HG02610 (cell line): ENCODE data around the gene FANK1.
"Not testable (repeated sequence)": the region's sequence is repeated elsewhere in the genome, so short reads cannot be mapped to it uniquely, and the experiment has no call there.

Experiments
- ATAC-seq: cut with Tn5 transposase; IDR thresholded peaks from one replicate; pipeline ENCODE4 v1.9.1; 2021; ENCODE audit warnings: mild to moderate bottlenecking, moderate library complexity; ENCODE audit not compliant: unreplicated experiment

FANK1 gene

DNA sequence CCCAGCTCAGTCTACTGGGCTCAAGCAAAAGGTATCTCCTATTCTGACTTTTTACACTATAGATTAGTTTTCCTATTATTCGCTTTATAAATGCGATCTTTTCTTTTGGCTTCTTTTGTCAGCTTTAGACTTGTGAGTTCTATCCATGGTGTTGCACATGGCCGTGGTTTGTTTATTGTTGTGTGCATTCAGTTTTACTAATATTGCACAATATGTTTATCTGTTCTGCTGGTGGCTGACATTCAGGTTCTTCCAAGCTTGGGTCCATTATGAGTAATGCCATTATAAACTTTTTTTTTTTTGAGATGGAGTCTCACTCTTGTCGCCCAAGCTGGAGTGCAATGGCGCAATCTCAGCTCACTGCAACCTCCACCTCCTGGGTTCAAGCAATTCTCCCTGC, 30.9 kb downstream of the FANK1 start:
- ATAC-seq, result not testable (repeated sequence)

DNA sequence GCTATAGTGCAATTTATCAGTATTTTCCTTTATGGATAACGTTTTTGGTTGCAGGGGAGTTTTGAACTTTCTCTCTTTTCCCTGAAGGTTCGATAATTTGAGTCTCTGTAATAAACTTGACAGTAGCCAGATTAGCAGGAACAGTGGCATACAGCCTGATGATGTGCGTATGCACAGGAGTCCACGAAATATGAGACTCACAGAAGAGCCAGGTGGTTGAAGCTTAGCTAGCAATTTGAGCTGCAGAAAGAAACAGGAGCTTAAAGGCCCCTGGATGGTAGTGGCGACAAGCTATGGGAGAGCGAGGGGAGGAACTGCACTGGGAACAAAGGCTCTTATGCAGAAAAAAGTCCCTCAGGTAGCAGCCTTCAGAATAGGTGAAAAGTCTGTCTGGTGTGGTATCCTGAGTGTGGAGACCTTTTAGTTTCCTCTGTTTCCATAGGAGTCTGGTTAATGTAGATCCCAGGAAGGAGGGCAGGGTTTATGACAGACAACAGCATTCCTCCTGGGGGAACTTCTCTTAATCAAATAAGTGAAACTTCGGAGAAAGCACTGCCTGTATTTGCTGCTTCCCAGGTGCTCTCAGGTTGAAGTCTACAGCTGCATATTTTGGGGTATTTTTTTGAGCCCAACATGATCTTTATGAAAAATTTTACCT, 32.7 kb downstream of the FANK1 start:
- no peak for ATAC-seq

GRCh38 chr10:125929618-125930017, 33.3 kb downstream of the FANK1 start:
- ATAC-seq, result no peak

- ATAC-seq, result no peak
Observed at GRCh38 chr10:125933693-125934092, 37.3 kb downstream of the FANK1 start.

- no peak for ATAC-seq
Observed at GRCh38 chr10:125936331-125936730, 40.0 kb downstream of the FANK1 start.

DNA sequence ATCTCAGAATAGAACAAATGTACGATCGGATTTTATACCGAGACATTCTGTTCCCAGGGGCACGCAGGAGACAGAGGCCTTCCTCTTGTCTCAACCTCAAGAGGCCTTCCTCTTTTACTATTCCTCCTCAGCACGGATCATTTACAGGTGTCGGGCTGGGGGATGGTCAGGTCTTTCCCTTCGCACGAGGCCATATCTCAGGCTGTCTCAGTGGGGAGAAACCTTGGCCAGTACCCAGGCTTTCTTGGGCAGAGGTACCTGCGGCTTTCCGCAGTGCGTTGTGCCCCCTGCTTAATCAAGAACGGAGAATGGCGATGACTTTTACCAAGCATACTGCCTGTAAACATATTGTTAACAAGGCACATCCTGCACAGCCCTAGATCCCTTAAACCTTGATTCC, 44.2 kb downstream of the FANK1 start:
- ATAC-seq, result no peak

DNA sequence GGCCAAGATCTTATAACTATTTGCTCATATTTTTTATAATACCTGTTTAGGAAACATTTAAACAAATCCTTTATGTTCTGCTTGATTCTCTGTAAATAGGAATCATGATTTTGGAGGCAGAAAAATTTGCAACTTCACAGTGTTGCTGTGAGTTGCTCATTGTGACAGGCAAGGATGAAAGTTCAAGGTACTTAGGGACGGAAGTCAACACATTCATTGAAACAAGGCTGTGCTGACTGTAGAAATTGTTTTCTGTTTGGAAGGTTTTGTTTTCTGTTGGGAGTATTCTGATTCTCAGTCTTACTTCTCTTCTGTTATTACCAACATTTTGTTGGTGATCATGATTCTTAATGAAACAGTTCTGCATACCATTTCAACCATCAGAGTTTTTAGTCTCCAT, 54.9 kb downstream of the FANK1 start:
- ATAC-seq, result no peak

DNA sequence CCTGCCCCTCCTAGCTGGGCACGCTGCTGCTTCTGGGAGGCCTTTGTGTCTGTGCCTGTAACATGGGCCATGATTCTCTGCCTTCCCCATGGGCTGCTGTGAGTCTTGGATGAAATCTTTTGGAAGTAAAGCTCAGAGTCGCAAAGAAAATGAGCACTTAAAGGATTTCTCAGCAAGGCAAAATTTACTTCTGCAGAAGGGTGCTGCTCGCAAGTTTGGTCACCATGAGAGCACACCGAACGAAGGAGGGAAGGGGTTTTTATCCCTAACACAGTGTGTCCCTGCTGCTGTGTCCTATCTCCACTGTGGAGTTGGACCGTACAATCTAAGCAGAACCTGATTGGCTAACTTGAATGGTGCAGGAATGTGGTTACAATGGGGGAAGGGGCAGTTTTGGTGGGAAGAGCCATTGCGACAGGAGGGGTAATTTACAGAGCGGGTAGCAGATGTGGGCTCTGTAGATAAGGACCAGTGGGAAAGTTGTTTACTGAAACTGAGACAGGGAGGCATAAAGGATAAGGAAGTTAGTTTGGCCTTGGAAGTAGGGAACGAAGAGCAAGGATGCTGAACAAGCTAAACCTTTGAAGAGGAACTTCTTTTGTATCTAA, 57.5 kb downstream of the FANK1 start:
- no peak for ATAC-seq

DNA sequence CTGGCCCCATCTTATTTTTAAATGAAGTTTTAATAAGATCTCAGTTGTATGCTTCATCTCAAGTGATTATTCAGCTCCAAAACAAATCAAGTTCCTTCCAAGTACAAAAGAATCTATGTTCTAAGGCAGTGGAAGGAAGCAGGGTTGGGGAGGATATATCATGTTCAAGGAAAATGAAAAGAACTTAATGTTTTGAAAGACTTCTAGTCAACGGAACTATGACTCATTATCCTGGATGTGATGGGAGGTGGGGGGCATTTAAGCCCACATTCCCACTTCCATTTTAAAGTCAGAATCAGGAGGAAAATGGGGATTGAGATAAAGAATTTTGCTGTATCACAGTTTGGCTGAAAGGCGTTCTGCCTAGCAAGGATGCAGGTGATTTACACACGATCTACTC, 59.4 kb downstream of the FANK1 start:
- no peak for ATAC-seq

DNA sequence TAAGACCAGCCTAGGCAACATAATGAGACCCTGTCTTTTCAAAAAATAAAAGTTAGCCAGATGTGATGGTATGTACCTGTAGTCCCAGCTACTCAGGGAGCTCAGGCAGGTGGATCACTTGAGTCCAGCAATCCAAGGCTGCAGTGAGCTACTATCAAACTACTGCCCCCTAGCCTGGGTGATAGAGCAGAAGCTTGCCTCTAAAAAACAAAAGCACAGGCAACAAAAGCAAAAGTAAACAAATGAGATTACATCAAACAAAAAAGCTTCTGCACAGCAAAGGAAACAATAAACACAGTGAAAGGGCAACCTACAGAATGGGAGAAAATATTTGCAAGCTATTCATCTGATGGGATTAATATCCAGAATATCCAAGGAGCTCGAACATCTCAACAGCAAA, 65.4 kb downstream of the FANK1 start:
- ATAC-seq, result no peak

- no peak for ATAC-seq
Observed at GRCh38 chr10:125962200-125962599, 65.8 kb downstream of the FANK1 start.

- no peak for ATAC-seq
Observed at GRCh38 chr10:125964558-125964957, 68.2 kb downstream of the FANK1 start.

DNA sequence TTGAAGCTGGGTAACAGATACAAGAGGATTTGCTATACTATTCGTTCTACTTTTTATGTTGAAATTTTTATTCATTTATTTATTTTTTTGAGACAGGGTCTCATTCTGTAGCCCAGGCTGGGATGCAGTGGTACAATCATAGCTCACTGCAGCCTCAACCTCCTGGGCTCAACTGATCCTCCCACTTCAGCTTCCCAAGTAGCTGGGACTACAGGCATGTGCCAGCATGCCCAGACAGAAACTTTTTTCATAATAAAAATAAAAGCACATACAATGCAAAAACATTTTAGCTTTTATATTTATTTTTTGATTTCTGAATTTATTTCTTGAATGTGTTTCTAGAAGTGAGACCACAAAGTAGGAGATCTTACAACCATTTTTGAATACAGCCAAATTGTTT, 71.2 kb downstream of the FANK1 start:
- no peak for ATAC-seq

- ATAC-seq, result not testable (repeated sequence)
Observed at GRCh38 chr10:125970077-125970630, 73.8 kb downstream of the FANK1 start.

GRCh38 chr10:125976960-125977605, 80.7 kb downstream of the FANK1 start:
- ATAC-seq, result no peak

DNA sequence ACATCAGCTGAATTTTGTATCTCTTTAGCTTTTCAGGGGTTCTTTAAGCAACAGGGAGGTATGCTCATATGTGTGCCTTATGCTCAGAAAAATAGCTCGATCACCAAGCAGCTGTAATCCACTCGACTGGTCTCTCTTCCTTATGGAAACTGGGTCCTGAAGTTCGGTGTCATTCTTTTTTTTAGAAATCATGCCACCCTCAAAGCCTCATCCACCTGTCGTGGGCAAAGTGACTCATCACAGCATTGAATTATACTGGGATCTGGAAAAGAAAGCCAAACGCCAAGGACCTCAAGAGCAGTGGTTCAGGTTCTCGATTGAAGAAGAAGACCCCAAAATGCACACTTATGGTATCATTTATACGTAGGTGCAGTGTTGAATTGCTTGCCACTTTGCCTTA, 83.6 kb downstream of the FANK1 start:
- no peak for ATAC-seq

- ATAC-seq, result no peak
Observed at GRCh38 chr10:125980521-125981035, 84.2 kb downstream of the FANK1 start.

DNA sequence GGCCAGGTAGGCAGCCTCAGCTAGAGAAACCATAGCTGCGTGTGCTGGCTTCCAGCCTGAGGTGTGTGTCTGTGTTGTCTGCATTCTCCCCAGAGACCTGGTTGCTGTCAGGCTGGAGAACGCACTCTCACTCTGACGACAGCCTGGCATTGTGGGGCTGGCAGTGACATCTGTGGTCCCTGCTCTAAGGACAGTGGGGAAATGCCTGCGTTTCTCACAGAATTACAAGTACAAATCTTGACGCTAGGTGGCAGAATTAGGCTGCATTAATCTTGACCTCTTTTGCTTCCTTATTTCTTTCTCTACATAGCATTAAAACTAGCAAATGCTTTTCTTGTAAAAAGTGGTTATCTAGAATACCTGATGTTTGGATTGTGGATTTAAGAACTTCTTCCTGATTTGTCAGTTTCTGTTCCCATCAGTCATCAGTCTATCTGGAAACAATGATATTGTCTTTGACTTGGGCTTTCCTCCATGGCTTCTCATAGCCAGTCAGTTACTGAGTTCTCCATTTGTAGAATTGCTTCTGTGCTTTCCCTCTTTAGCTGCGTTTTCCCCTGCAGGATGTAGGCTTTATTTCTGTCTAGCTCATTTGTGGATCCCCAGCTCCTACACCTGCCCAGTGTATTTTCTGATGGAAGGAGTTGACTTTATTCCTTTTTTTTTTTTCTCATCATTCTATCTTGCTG, 86.0 kb downstream of the FANK1 start:
- ATAC-seq, result peak; percentile 57

- ATAC-seq, result no peak
Observed at GRCh38 chr10:125983161-125983560, 86.8 kb downstream of the FANK1 start.

DNA sequence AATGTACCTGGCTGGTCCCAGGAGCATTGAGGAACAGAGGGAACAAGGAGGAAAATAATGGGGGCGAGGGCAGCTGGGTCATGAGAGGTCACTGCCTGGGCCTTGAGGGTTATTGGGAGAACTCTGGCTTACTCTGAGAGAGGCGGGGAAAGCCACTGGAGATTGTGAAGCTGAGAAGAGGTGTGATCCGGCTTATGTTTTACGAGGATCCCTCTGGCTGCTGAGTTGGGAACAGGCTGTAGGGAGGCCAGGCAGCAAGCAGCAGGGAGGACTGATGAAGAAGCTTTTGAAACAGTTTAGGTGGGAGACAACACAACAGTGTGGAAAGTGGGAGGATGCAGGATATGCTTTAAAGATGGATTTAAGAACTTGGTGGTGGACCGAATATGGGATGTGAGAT, 87.3 kb downstream of the FANK1 start:
- no peak for ATAC-seq

DNA sequence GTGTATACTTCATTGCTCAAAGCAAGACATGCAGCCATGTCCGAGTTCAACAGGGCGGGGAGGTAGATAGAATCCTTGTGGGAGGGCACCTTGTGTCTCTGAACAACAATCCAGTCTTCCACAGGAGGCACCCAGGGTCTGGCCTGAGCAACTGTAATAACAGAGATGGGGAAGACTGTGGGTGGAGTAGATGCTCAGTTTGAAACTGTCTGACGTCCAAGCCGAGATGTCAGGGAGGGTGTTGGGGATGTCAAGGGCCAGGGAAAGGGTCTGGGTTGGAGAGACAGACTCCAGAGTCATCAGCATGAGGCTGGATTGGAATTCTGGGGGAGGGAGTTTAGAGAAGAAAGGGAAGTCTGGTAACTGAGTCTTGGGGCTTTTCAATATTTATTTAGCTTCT, 88.0 kb downstream of the FANK1 start:
- ATAC-seq, result no peak
